ENCODE measurements around the gene PTPN4. TPM values are rescaled to one million over a fixed set of nuclear protein-coding genes. Genes with fewer than 3 reads are reported as not detected.
A peak's percentile ranks its signal among the peaks of the same experiment; 100 is the strongest.

Gene PTPN4
- total and polyA plus RNA-seq, 2 donors (not counting 1 experiment from before 2014, with no cell fraction given), result 5.3 to 22.3 TPM

- peak; percentile 81 to 83 for DNase-seq (ENCODE audit: low read depth in 2 of 2)
- Histone ChIP-seq H3K27ac (ENCODE audit: insufficient read depth, low read length) (peak overlapping the region; percentile 63), H3K79me2 (ENCODE audit: control insufficient read depth, insufficient read depth, low read length) (no peaks in the 10 kb centered on the region), H3K4me3 (replicated peaks in 1 of 4; ENCODE audit: control extremely low read depth in 1 of 4, insufficient read depth in 1 of 4, low read depth in 3 of 4, low read length in 4 of 4) (peak overlapping the region; percentile 0 to 22 (median 10)), H4K20me1 (ENCODE audit: control insufficient read depth, extremely low read depth, insufficient read depth, low read length) (no peaks in the 10 kb centered on the region), H3K9me3 (ENCODE audit: control insufficient read depth, insufficient read depth, low read depth, low read length) (no peaks in the 10 kb centered on the region), H2AFZ (ENCODE audit: low read length) (no peak overlapping the region), H3K9ac (ENCODE audit: insufficient read depth, low read length) (no peak overlapping the region), H3K27me3 (ENCODE audit: control insufficient read depth, insufficient read depth, low read length) (no peaks in the 10 kb centered on the region), H3K4me1 (ENCODE audit: control insufficient read depth, extremely low read depth, insufficient read depth, low read length) (peaks cover 6% of the 10 kb centered on the region), H3K36me3 (ENCODE audit: control insufficient read depth, insufficient read depth, low read length) (no peaks in the 10 kb centered on the region), H3K4me2 (ENCODE audit: extremely low read depth, insufficient read depth, low read length) (peak overlapping the region; percentile 75)
- TF ChIP-seq EZH2 (IDR thresholded peaks at IDR 0.05; ENCODE audit: low read length, missing control alignments), result no peak
- TF ChIP-seq, protein P1, sequence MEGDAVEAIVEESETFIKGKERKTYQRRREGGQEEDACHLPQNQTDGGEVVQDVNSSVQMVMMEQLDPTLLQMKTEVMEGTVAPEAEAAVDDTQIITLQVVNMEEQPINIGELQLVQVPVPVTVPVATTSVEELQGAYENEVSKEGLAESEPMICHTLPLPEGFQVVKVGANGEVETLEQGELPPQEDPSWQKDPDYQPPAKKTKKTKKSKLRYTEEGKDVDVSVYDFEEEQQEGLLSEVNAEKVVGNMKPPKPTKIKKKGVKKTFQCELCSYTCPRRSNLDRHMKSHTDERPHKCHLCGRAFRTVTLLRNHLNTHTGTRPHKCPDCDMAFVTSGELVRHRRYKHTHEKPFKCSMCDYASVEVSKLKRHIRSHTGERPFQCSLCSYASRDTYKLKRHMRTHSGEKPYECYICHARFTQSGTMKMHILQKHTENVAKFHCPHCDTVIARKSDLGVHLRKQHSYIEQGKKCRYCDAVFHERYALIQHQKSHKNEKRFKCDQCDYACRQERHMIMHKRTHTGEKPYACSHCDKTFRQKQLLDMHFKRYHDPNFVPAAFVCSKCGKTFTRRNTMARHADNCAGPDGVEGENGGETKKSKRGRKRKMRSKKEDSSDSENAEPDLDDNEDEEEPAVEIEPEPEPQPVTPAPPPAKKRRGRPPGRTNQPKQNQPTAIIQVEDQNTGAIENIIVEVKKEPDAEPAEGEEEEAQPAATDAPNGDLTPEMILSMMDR (conservative IDR thresholded peaks at IDR 0.05 in 1 of 2, IDR thresholded peaks at IDR 0.05 in 1 of 2; ENCODE audit: low read depth in 1 of 2, low read length in 2 of 2), result no peak
Observed at GRCh38 chr2:119809339-119810048, 49.8 kb downstream of the PTPN4 start.

DNA sequence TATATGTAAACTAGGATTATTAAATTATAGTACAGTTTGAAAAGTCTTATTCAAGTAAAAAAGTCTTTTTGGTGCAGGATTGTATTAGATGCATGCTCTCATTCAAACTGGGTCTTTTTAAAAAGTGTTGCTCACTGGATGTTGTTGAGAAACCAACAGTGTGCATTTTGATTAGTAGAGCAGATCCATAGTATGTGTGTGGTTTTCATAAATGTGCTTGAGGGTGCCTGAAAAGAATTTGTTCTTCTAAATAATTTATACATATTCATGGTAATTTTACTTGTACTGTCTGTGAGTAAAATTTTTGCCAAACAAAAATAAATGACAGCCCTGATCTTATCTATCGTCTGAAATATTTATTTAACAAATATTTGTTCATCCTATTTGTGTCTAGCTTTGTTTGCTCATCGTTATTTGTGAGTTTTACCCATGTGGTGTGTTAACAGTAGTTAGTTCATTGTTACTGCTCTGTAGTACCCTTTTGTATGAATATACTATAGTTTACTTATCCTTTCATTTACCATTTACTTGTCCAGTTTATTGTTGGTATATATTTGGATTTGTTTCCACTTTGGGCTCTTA, 50.4 kb downstream of the PTPN4 start:
- H3K27me3 ChIP-seq (ENCODE audit: control insufficient read depth, insufficient read depth, low read length), result no peaks in the 10 kb centered on the region
- H3K27ac ChIP-seq (ENCODE audit: insufficient read depth, low read length), result peak overlapping the region; percentile 15
- H3K9me3 ChIP-seq (ENCODE audit: control insufficient read depth, insufficient read depth, low read depth, low read length), result no peaks in the 10 kb centered on the region
- peaks cover 6% of the 10 kb centered on the region for H3K4me1 ChIP-seq (ENCODE audit: control insufficient read depth, extremely low read depth, insufficient read depth, low read length)
- H3K79me2 ChIP-seq (ENCODE audit: control insufficient read depth, insufficient read depth, low read length), result no peaks in the 10 kb centered on the region
- TF ChIP-seq, protein P1 (conservative IDR thresholded peaks at IDR 0.05 in 1 of 2, IDR thresholded peaks at IDR 0.05 in 1 of 2; ENCODE audit: low read depth in 1 of 2, low read length in 2 of 2), result no peak
- TF ChIP-seq EZH2 (IDR thresholded peaks at IDR 0.05; ENCODE audit: low read length, missing control alignments), result no peak
- H3K9ac ChIP-seq (ENCODE audit: insufficient read depth, low read length), result no peak overlapping the region
- H4K20me1 ChIP-seq (ENCODE audit: control insufficient read depth, extremely low read depth, insufficient read depth, low read length), result no peaks in the 10 kb centered on the region
- DNase-seq (ENCODE audit: low read depth in 2 of 2), result no peak
- peak overlapping the region; percentile 75 for H3K4me2 ChIP-seq (ENCODE audit: extremely low read depth, insufficient read depth, low read length)
- no peaks in the 10 kb centered on the region for H3K36me3 ChIP-seq (ENCODE audit: control insufficient read depth, insufficient read depth, low read length)
- H2AFZ ChIP-seq (ENCODE audit: low read length), result no peak overlapping the region
- peak overlapping the region in 3 of 4 experiments; percentile 4 to 22 (median 15) for H3K4me3 ChIP-seq (replicated peaks in 1 of 4; ENCODE audit: control extremely low read depth in 1 of 4, insufficient read depth in 1 of 4, low read depth in 3 of 4, low read length in 4 of 4)

- Histone ChIP-seq H3K27ac (ENCODE audit: insufficient read depth, low read length) (no peak overlapping the region), H3K9me3 (ENCODE audit: control insufficient read depth, insufficient read depth, low read depth, low read length) (no peaks in the 10 kb centered on the region)
- TF ChIP-seq, protein P1 (conservative IDR thresholded peaks at IDR 0.05 in 1 of 2, IDR thresholded peaks at IDR 0.05 in 1 of 2; ENCODE audit: low read depth in 1 of 2, low read length in 2 of 2), result no peak
- TF ChIP-seq EZH2 (IDR thresholded peaks at IDR 0.05; ENCODE audit: low read length, missing control alignments), result no peak
Observed at GRCh38 chr2:119814216-119814615, 54.5 kb downstream of the PTPN4 start.

More at GRCh38 chr2:119814216-119814615, 54.5 kb downstream of the PTPN4 start:
- Histone ChIP-seq H3K9ac (ENCODE audit: insufficient read depth, low read length) (no peak overlapping the region), H2AFZ (ENCODE audit: low read length) (no peak overlapping the region), H3K79me2 (ENCODE audit: control insufficient read depth, insufficient read depth, low read length) (no peaks in the 10 kb centered on the region), H3K4me1 (ENCODE audit: control insufficient read depth, extremely low read depth, insufficient read depth, low read length) (peaks cover 3% of the 10 kb centered on the region), H4K20me1 (ENCODE audit: control insufficient read depth, extremely low read depth, insufficient read depth, low read length) (no peaks in the 10 kb centered on the region), H3K27me3 (ENCODE audit: control insufficient read depth, insufficient read depth, low read length) (no peaks in the 10 kb centered on the region), H3K36me3 (ENCODE audit: control insufficient read depth, insufficient read depth, low read length) (no peaks in the 10 kb centered on the region), H3K4me3 (replicated peaks in 1 of 4; ENCODE audit: control extremely low read depth in 1 of 4, insufficient read depth in 1 of 4, low read depth in 3 of 4, low read length in 4 of 4) (no peak overlapping the region), H3K4me2 (ENCODE audit: extremely low read depth, insufficient read depth, low read length) (no peak overlapping the region)
- DNase-seq (ENCODE audit: low read depth in 2 of 2), result no peak
